Fibroblast of skin of left biceps (primary cell): Measurements from ENCODE around the gene DHRS12.

ENCODE experiments used
- DNase-seq, 2 experiments: peaks; one replicate each; pipeline ENCODE4 v3.0.0-alpha.2; 2013; ENCODE audit warnings: low read depth in 2 of 2

DHRS12 gene

GRCh38 chr13:51803422-51804294 lies at the start of gene DHRS12:
Gene DHRS12, minus strand, starts transcription at chr13:51804163. Its CDS starts 4,504 bp downstream, at chr13:51799659.
- peak; percentile 37 to 42 for DNase-seq

GRCh38 chr13:51849145-51850101 lies 45.5 kb upstream of the DHRS12 start:
- DNase-seq: no peak

GRCh38 chr13:51848674-51849073 lies 44.7 kb upstream of the DHRS12 start:
- no peak for DNase-seq

GRCh38 chr13:51846756-51847155 lies 42.8 kb upstream of the DHRS12 start:
- no peak for DNase-seq

- DNase-seq: no peak
Observed at GRCh38 chr13:51845574-51846318, 41.8 kb upstream of the DHRS12 start.

- DNase-seq: no peak
Observed at GRCh38 chr13:51844862-51845573, 41.1 kb upstream of the DHRS12 start, which contains the start of gene TMEM272. Gene TMEM272, minus strand, starts transcription at chr13:51845177. Its CDS starts 6,647 bp downstream, at chr13:51838530.

GRCh38 chr13:51843529-51843928 lies 39.6 kb upstream of the DHRS12 start:
- DNase-seq: no peak

- DNase-seq: no peak
Observed at GRCh38 chr13:51841732-51842131, 37.8 kb upstream of the DHRS12 start.

- DNase-seq: no peak
Observed at GRCh38 chr13:51840917-51841316, 37.0 kb upstream of the DHRS12 start.

GRCh38 chr13:51839711-51840540 lies 36.0 kb upstream of the DHRS12 start:
- no peak for DNase-seq

GRCh38 chr13:51838240-51838846 lies 34.4 kb upstream of the DHRS12 start:
- DNase-seq: no peak

GRCh38 chr13:51837016-51837415 lies 33.1 kb upstream of the DHRS12 start:
- DNase-seq: no peak

- DNase-seq: no peak
Observed at GRCh38 chr13:51834581-51835171, 30.7 kb upstream of the DHRS12 start.

GRCh38 chr13:51833980-51834379 lies 30.0 kb upstream of the DHRS12 start:
- DNase-seq: no peak

GRCh38 chr13:51832471-51833152 lies 28.6 kb upstream of the DHRS12 start:
- DNase-seq: no peak

GRCh38 chr13:51831519-51831918 lies 27.6 kb upstream of the DHRS12 start:
- no peak for DNase-seq

GRCh38 chr13:51829568-51829899 lies 25.6 kb upstream of the DHRS12 start:
- no peak for DNase-seq

GRCh38 chr13:51828730-51829567 lies 25.0 kb upstream of the DHRS12 start:
- DNase-seq: no peak
